ENCODE results near the gene TRAF1.

DNA sequence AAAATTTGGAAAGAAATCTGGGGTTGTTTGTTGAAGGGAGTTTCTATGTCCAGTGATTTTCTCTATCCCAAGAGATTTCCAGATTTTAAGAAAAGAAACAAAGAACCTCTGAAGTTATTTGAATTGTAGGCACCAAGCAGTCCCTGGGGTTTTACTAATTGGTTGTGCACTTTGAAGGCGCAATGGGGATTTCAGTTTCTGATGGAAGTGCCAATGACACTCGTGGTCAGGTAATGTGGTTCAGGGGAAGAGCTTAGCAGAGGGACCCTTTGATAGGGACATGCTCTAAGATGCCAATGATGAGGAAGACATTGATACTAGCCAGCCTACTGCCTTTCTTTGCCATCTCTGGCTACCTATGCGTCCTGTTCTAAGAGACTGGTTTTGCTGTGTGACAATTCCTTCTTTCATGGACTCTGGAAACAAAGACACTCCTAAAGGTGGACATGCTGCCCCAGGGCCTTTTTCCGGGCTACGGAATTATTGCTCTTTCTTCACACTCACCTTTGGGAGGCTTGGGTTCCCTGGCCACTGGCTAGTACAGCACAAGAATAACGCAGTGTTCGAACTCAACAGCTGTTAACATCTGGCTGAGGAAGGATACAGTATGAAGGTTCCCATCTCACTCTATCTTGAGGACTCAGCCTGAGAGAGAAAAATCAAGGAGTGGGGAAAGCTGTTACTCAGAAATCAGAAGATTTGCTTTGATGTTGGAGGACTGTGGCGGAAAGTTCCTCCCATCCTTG, 6.9 kb upstream of the TRAF1 start:
- no peak for TF ChIP-seq ZNF274 (IDR thresholded peaks at IDR 0.05; ENCODE audit: low read depth, low read length)
- TF ChIP-seq POLR2A (IDR thresholded peaks at IDR 0.05; ENCODE audit: borderline replicate concordance, extremely low read depth, insufficient read depth, insufficient read length) = no peak
- TF ChIP-seq, protein P1, sequence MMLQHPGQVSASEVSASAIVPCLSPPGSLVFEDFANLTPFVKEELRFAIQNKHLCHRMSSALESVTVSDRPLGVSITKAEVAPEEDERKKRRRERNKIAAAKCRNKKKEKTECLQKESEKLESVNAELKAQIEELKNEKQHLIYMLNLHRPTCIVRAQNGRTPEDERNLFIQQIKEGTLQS (IDR thresholded peaks at IDR 0.05) = no peak
- no peak for TF ChIP-seq RAD21 (IDR thresholded peaks at IDR 0.05; ENCODE audit: low read depth)
- no peak for TF ChIP-seq POLR2AphosphoS5 (IDR thresholded peaks at IDR 0.05; ENCODE audit: low read depth, low read length)
- TF ChIP-seq ZFX (IDR thresholded peaks at IDR 0.05) = no peak
- TF ChIP-seq, protein P2, sequence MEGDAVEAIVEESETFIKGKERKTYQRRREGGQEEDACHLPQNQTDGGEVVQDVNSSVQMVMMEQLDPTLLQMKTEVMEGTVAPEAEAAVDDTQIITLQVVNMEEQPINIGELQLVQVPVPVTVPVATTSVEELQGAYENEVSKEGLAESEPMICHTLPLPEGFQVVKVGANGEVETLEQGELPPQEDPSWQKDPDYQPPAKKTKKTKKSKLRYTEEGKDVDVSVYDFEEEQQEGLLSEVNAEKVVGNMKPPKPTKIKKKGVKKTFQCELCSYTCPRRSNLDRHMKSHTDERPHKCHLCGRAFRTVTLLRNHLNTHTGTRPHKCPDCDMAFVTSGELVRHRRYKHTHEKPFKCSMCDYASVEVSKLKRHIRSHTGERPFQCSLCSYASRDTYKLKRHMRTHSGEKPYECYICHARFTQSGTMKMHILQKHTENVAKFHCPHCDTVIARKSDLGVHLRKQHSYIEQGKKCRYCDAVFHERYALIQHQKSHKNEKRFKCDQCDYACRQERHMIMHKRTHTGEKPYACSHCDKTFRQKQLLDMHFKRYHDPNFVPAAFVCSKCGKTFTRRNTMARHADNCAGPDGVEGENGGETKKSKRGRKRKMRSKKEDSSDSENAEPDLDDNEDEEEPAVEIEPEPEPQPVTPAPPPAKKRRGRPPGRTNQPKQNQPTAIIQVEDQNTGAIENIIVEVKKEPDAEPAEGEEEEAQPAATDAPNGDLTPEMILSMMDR (IDR thresholded peaks at IDR 0.05 in 2 of 3, conservative IDR thresholded peaks at IDR 0.05 in 1 of 3; ENCODE audit: borderline replicate concordance in 1 of 3, insufficient read depth in 1 of 3, low read depth in 2 of 3, low read length in 2 of 3) = no peak
- TF ChIP-seq, protein P3, sequence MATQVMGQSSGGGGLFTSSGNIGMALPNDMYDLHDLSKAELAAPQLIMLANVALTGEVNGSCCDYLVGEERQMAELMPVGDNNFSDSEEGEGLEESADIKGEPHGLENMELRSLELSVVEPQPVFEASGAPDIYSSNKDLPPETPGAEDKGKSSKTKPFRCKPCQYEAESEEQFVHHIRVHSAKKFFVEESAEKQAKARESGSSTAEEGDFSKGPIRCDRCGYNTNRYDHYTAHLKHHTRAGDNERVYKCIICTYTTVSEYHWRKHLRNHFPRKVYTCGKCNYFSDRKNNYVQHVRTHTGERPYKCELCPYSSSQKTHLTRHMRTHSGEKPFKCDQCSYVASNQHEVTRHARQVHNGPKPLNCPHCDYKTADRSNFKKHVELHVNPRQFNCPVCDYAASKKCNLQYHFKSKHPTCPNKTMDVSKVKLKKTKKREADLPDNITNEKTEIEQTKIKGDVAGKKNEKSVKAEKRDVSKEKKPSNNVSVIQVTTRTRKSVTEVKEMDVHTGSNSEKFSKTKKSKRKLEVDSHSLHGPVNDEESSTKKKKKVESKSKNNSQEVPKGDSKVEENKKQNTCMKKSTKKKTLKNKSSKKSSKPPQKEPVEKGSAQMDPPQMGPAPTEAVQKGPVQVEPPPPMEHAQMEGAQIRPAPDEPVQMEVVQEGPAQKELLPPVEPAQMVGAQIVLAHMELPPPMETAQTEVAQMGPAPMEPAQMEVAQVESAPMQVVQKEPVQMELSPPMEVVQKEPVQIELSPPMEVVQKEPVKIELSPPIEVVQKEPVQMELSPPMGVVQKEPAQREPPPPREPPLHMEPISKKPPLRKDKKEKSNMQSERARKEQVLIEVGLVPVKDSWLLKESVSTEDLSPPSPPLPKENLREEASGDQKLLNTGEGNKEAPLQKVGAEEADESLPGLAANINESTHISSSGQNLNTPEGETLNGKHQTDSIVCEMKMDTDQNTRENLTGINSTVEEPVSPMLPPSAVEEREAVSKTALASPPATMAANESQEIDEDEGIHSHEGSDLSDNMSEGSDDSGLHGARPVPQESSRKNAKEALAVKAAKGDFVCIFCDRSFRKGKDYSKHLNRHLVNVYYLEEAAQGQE (IDR thresholded peaks at IDR 0.05; ENCODE audit: low read depth) = no peak
- no peak for TF ChIP-seq SIN3A (IDR thresholded peaks at IDR 0.05; ENCODE audit: low read depth)
